Measurements from ENCODE around the gene SLC25A40.
"Not testable (repeated sequence)": the region's sequence is repeated elsewhere in the genome, so short reads cannot be mapped to it uniquely, and the experiment has no call there.

Gene SLC25A40

GRCh38 chr7:87872346-87872745 is 3.8 kb downstream of the SLC25A40 start:
- no peak for DNase-seq (ENCODE audit: low spot score)

GRCh38 chr7:87870471-87870870 is 5.7 kb downstream of the SLC25A40 start:
- DNase-seq (ENCODE audit: low spot score), result no peak

GRCh38 chr7:87866533-87866932 is 9.6 kb downstream of the SLC25A40 start:
- DNase-seq (ENCODE audit: low spot score), result not testable (repeated sequence)

GRCh38 chr7:87866089-87866488 is 10.1 kb downstream of the SLC25A40 start:
- no peak for DNase-seq (ENCODE audit: low spot score)

GRCh38 chr7:87858417-87859100 is 17.6 kb downstream of the SLC25A40 start:
- DNase-seq (ENCODE audit: low spot score), result peak; percentile 50

- DNase-seq (ENCODE audit: low spot score), result peak; percentile 22
Measured at GRCh38 chr7:87853237-87853864, 22.8 kb downstream of the SLC25A40 start.

GRCh38 chr7:87852306-87852705 is 23.9 kb downstream of the SLC25A40 start:
- DNase-seq (ENCODE audit: low spot score), result peak; percentile 66

GRCh38 chr7:87850836-87851593 is 25.1 kb downstream of the SLC25A40 start:
- no peak for DNase-seq (ENCODE audit: low spot score)

GRCh38 chr7:87837597-87837996 is 38.6 kb downstream of the SLC25A40 start:
- DNase-seq (ENCODE audit: low spot score), result no peak

GRCh38 chr7:87833130-87833529 is 43.0 kb downstream of the SLC25A40 start:
- DNase-seq (ENCODE audit: low spot score), result no peak

GRCh38 chr7:87831097-87831496 is 45.1 kb downstream of the SLC25A40 start:
- no peak for DNase-seq (ENCODE audit: low spot score)

GRCh38 chr7:87828383-87828782 is 47.8 kb downstream of the SLC25A40 start:
- DNase-seq (ENCODE audit: low spot score), result not testable (repeated sequence)

- not testable (repeated sequence) for DNase-seq (ENCODE audit: low spot score)
Measured at GRCh38 chr7:87825369-87825768, 50.8 kb downstream of the SLC25A40 start.

GRCh38 chr7:87822056-87822455 is 54.1 kb downstream of the SLC25A40 start:
- not testable (repeated sequence) for DNase-seq (ENCODE audit: low spot score)

GRCh38 chr7:87818336-87818735 is 57.8 kb downstream of the SLC25A40 start:
- no peak for DNase-seq (ENCODE audit: low spot score)

- DNase-seq (ENCODE audit: low spot score), result no peak
Measured at GRCh38 chr7:87816389-87816788, 59.8 kb downstream of the SLC25A40 start.

- DNase-seq (ENCODE audit: low spot score), result no peak
Measured at GRCh38 chr7:87810726-87811125, 65.4 kb downstream of the SLC25A40 start.

GRCh38 chr7:87810130-87810529 is 66.0 kb downstream of the SLC25A40 start:
- no peak for DNase-seq (ENCODE audit: low spot score)

- DNase-seq (ENCODE audit: low spot score), result no peak
Measured at GRCh38 chr7:87806150-87806549, 70.0 kb downstream of the SLC25A40 start.

GRCh38 chr7:87797798-87798403 is 78.3 kb downstream of the SLC25A40 start:
- peak; percentile 26 for DNase-seq (ENCODE audit: low spot score)

- DNase-seq (ENCODE audit: low spot score), result no peak
Measured at GRCh38 chr7:87797395-87797794, 78.8 kb downstream of the SLC25A40 start.

- no peak for DNase-seq (ENCODE audit: low spot score)
Measured at GRCh38 chr7:87785368-87785995, 90.7 kb downstream of the SLC25A40 start.
